Suppressor macrophage treated with lipopolysaccharide for 4 hours (primary cell): ENCODE measurements around the gene DEUP1.
"Not testable (repeated sequence)": the region's sequence is repeated elsewhere in the genome, so short reads cannot be mapped to it uniquely, and the experiment has no call there.

ENCODE experiments used
- DNase-seq: peaks from one replicate; pipeline ENCODE4 v3.0.0-alpha.2; 2020

Gene DEUP1

GRCh38 chr11:93359396-93359795 lies 28.9 kb downstream of the DEUP1 start:
- no peak for DNase-seq

DNA sequence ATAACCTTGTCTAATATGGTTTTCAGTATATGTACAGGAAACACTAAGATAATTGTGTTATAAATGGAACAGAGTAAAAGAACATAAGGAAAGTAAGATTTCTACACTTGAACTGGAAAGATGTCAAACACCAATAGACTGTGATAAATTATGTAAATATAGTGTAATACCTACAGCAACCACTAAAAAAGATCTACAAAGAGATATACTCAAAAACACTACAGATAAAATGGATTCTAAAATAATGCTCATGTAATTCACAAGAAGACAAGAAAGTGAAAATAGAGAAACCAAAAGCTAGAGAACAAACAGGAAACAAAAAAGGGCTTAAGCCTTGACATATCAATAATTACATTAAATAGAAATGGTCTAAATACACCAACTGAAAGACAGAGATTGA lies 30.9 kb downstream of the DEUP1 start:
- no peak for DNase-seq

- DNase-seq, result no peak
Observed at GRCh38 chr11:93368022-93368421, 37.5 kb downstream of the DEUP1 start.

DNA sequence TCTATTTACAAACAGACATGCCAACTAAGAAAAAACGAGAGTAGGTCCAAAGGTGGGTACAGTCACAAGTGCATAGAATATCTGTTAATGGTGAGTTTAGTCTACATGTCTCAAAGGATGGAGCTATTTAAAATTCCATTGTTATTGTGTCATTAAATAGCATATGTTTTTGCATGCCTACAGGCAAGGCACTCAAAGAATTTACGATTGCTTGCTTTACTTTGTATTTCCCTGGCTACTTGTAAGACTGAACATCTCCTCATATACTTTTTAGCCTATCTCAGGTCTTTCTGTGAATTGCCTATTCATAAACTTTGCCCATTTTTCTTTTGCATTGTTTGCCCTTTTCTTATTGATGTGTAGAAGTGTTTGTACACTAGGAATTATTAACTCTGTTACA lies 39.7 kb downstream of the DEUP1 start:
- DNase-seq, result no peak

GRCh38 chr11:93389737-93390136 lies 59.2 kb downstream of the DEUP1 start:
- DNase-seq, result no peak

- DNase-seq, result no peak
Observed at GRCh38 chr11:93392867-93393266, 62.3 kb downstream of the DEUP1 start.

GRCh38 chr11:93393386-93393785 lies 62.8 kb downstream of the DEUP1 start:
- DNase-seq, result no peak

DNA sequence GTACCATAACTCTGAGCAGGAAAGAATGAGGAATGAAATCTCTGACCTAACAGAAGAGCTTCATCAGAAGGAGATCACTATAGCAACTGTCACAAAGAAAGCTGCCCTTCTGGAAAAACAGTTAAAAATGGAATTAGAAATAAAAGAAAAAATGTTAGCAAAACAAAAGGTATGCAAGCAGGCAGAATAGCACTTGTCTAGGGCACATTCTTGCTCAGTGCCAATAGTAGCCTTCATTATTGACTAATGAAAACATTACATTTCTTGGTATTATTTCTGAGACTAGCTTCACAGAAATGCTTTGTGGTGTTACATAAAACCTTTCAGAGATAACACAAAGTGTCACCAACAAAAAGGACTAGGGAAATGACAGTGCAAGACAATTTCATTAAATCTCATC lies 63.9 kb downstream of the DEUP1 start:
- no peak for DNase-seq

GRCh38 chr11:93396316-93396715 lies 65.8 kb downstream of the DEUP1 start:
- DNase-seq, result no peak

DNA sequence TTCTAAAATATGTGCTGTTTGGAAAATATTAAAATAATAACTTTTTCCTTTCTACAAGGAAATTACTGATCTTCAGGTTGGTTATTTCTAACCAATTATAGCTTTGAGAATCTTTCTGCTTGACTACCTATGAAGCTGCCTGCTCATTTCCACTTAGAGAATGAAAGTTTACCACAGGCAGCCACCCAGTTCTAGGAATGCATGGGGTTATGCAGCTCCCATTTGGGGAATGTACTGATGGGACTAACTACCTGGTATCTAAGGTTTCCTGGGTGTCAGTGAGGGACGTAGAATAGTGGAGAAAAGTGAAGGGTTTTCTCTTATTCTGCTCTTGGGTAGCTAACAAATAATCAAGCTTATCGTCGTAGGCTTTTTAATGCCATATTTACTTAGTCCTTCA lies 73.4 kb downstream of the DEUP1 start:
- DNase-seq, result no peak

GRCh38 chr11:93407777-93408401 lies 77.3 kb downstream of the DEUP1 start:
- DNase-seq, result peak; percentile 20

DNA sequence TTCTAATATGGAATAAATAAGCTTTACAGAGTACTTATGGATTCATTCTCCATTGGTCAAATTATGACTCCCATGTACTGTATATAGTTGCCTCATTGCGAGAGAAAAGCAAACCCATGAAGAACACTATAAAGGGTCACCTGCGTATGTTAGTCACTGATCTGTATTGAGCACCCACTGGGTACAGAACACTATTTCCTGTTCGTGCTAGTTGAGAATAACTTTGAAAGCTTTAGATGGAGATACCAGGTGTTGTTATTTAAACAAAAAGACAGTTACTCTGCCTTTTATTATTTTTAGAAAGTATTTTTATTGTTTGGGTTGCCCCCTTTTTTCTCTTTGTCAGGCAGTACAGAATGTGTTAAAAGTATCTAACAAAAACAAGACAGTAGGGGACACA lies 79.9 kb downstream of the DEUP1 start:
- DNase-seq, result no peak

DNA sequence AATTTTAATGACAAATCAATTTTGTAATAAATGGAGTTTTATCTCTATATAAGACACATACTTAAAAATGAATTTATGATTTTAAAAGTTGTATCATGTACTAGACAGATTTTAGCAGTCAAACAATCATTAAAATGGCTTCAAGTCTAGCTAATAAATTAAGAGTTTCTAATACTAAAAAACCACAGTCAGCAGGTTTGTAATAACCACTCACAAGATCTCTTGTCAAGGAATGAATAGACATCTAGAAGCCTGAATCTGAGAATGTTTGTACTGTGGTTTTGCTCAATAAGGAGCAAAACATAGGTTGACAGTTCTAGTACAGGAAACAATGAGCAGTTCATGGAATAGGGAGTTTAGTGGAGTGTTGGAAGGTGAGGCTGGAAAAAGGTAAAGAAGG lies 81.2 kb downstream of the DEUP1 start:
- DNase-seq, result no peak

- DNase-seq, result peak; percentile 6
Observed at GRCh38 chr11:93432247-93432646, 101.7 kb downstream of the DEUP1 start.

GRCh38 chr11:93443232-93443631 lies 112.7 kb downstream of the DEUP1 start:
- DNase-seq, result not testable (repeated sequence)

DNA sequence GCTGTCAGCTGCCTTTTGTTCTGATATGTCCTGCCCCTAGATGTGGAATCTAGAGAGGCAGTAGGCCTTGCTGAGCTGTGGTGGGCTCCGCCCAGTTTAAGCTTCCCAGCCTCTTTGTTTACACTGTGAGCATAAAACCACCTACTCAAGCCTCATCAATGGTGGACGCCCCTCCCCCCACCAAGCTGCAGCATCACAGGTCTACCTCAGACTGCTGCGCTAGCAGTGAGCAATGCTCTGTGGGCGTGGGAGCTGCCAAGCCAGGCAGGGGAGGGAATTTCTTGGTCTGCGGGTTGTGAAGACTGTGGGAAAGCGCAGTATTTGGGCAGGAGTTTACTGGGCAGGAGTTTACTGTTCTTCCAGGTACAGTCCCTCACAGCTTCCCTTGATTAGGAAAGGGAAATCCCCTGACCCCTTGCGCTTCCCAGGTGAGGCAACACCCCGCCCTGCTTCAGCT lies 114.1 kb downstream of the DEUP1 start:
- DNase-seq, result no peak

GRCh38 chr11:93458286-93458685 lies 127.7 kb downstream of the DEUP1 start:
- DNase-seq, result no peak

- DNase-seq, result not testable (repeated sequence)
Observed at GRCh38 chr11:93463666-93464065, 133.1 kb downstream of the DEUP1 start.

DNA sequence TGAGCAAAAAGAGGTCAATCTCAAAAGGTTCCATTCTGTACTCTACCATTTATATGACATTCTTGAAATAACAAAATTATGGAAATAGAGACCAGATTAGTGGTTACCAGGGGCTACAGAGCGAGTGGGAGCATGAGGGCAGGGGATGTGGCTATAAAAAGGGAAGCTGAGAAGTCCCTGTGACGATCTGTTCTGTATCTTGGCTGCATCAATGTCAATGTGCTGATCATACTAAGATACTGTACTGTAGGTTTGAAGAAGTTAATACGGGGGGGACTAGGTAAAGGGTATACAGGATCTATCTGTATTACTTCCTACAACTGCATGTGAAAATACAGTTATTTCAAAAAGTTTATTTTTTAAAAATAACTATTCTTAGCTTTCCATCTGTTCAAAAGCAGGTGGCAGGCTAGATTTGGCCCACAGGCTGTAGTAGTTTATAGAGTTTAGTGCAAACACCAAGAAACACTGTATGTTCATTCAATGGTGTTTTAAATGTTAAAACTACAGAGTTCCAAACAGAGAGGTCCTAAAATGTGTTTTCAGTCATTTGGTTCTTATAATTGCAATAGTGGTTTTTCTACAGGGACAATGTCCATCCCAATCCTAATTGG lies 134.5 kb downstream of the DEUP1 start:
- DNase-seq, result no peak

DNA sequence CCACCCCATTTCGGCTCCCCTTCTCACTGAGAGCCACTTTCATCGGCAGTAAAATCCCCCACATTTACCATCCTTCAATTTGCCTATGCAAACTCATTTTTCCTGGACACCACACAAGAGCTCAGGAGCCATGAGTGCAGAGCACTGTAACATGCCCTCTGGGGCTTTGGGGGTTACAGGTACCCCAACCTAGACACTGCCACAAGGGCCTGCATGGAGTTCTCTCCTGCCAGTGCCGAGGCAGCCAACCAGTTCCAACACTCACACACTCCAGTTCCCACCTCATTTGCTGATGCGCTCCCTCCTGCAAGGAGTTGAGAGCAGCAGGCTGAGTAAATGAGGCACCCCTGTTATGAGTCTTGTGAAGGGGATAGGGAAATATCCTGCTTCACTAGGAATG lies 136.5 kb downstream of the DEUP1 start:
- no peak for DNase-seq

DNA sequence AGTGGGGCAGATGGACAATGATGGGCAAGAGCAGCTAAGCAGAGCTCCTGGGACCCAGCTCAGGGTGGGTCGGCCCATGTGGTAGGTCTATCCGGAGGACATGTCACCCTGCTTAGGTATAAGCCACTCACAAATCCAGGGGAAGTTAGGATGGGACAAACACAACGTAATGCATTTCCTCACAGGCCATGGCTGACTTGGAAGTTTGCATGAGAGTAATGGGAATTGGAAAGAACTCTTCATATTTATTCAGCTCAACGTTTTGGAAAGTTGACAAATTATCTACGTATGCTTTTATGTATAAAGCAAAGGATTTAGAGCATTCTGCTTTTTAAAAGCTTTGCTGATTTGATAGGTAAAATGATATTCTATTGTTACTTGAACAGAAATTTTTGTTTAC lies 137.7 kb downstream of the DEUP1 start:
- DNase-seq, result no peak

GRCh38 chr11:93474123-93474522 lies 143.6 kb downstream of the DEUP1 start:
- no peak for DNase-seq

- no peak for DNase-seq
Observed at GRCh38 chr11:93476796-93477195, 146.3 kb downstream of the DEUP1 start.

DNA sequence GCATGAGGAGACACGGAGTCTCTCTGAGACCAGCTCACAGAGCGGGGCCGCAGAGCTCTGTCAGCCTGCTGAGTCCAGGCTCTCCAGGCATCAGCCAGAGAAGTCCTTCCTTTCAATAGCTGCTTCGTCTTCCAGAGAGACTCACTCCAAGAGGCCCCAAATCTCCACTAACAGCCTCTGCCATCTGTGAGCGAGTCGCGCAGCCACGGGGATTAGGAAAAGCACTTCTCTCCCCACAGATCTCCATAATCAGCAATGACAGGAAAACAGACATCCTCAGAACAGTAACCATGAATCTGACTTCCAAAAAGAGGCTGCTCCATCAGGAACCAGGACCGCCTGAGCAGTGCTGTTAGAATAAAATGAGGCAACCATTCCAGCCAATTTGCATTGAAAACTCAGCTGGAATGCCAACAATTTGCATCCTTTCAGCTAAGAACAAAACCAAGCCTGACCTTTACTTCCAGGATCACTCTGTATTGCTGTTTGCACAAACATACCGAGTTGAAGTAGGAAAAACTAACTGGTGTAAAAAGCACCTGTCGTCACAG lies 147.2 kb downstream of the DEUP1 start:
- DNase-seq, result no peak

- DNase-seq, result no peak
Observed at GRCh38 chr11:93478841-93479240, 148.3 kb downstream of the DEUP1 start.
